ENCODE measurements around the gene PLEKHA7.
"Not testable (repeated sequence)": the region's sequence is repeated elsewhere in the genome, so short reads cannot be mapped to it uniquely, and the experiment has no call there.

The PLEKHA7 gene

GRCh38 chr11:17014321-17014832 lies at the start of gene PLEKHA7:
Gene PLEKHA7 (minus strand): TSS chr11:17014414. CDS start chr11:17014401, 13 bp downstream.
- no peak for DNase-seq

GRCh38 chr11:17063171-17064002 lies 49.2 kb upstream of the PLEKHA7 start:
- DNase-seq = no peak

- not testable (repeated sequence) for DNase-seq
Observed at GRCh38 chr11:17051146-17051545, 36.9 kb upstream of the PLEKHA7 start.

- not testable (repeated sequence) for DNase-seq
Observed at GRCh38 chr11:17048491-17048890, 34.3 kb upstream of the PLEKHA7 start.

- DNase-seq = no peak
Observed at GRCh38 chr11:17046690-17047089, 32.5 kb upstream of the PLEKHA7 start.

- no peak for DNase-seq
Observed at GRCh38 chr11:17036666-17037658, 22.7 kb upstream of the PLEKHA7 start.

- not testable (repeated sequence) for DNase-seq
Observed at GRCh38 chr11:17034027-17034426, 19.8 kb upstream of the PLEKHA7 start.

GRCh38 chr11:17026487-17027082 lies 12.4 kb upstream of the PLEKHA7 start:
- no peak for DNase-seq

GRCh38 chr11:17024924-17025323 lies 10.7 kb upstream of the PLEKHA7 start:
- no peak for DNase-seq

- no peak for DNase-seq
Observed at GRCh38 chr11:17021511-17021910, 7.3 kb upstream of the PLEKHA7 start.

GRCh38 chr11:17020831-17021230 lies 6.6 kb upstream of the PLEKHA7 start:
- DNase-seq = no peak

GRCh38 chr11:17019232-17019631 lies 5.0 kb upstream of the PLEKHA7 start:
- no peak for DNase-seq

- no peak for DNase-seq
Observed at GRCh38 chr11:17015627-17016126, 1.5 kb upstream of the PLEKHA7 start.

- no peak for DNase-seq
Observed at GRCh38 chr11:17014833-17015626, 816 bp upstream of the PLEKHA7 start.

GRCh38 chr11:17013548-17014320 lies 480 bp downstream of the PLEKHA7 start:
- no peak for DNase-seq

GRCh38 chr11:17012712-17013547 lies 1.3 kb downstream of the PLEKHA7 start:
- no peak for DNase-seq

- no peak for DNase-seq
Observed at GRCh38 chr11:17012179-17012578, 2.0 kb downstream of the PLEKHA7 start.

GRCh38 chr11:17010851-17011420 lies 3.3 kb downstream of the PLEKHA7 start:
- no peak for DNase-seq

GRCh38 chr11:17008099-17008498 lies 6.1 kb downstream of the PLEKHA7 start:
- no peak for DNase-seq

GRCh38 chr11:17005646-17006045 lies 8.6 kb downstream of the PLEKHA7 start:
- no peak for DNase-seq
